ENCODE results near the gene LRRC45. TPM values are rescaled to one million over a fixed set of nuclear protein-coding genes. Genes with fewer than 3 reads are reported as not detected.

LRRC45 gene
- total RNA-seq, 3 donors from 2014 or later (not counting 1 experiment from before 2014, with no cell fraction given) = 15.9 to 21.6 (median 16.8) TPM

- Mint-ChIP-seq H3K27ac (no peak overlapping the region), H3K36me3 (no peaks in the 10 kb centered on the region), H3K4me1 (peaks cover 0 to 10% of the 10 kb centered on the region in 2 donors), H3K27me3 (ENCODE audit: low read depth in 2 of 2) (no peaks in the 10 kb centered on the region), H3K9me3 (no peaks in the 10 kb centered on the region), H3K4me3 (no peak overlapping the region)
- WGBS (ENCODE audit: insufficient coverage) = 91% methylated on average over 14 of the region's 14 CpGs
- no peaks in the 10 kb centered on the region for H3K36me3 ChIP-seq (ENCODE audit: control insufficient read depth, insufficient read depth, low read length)
- H3K27me3 ChIP-seq (ENCODE audit: control insufficient read depth, insufficient read depth, low read length) = no peaks in the 10 kb centered on the region
- TF ChIP-seq CTCF (IDR thresholded peaks at IDR 0.05) = no peak
- DNase-seq (no peak), ATAC-seq (no peak)
- intact Hi-C loops (cut with micrococcal nuclease) = no loop called here
- no peak overlapping the region for H3K4me3 ChIP-seq (ENCODE audit: low read length)
- H3K4me1 ChIP-seq (ENCODE audit: control insufficient read depth, insufficient read depth, low read length) = peaks cover 9% of the 10 kb centered on the region
- H3K27ac ChIP-seq (ENCODE audit: low read length) = no peak overlapping the region
- H3K9me3 ChIP-seq (ENCODE audit: control insufficient read depth, insufficient read depth, low read length) = no peaks in the 10 kb centered on the region
Observed at GRCh38 chr17:82045936-82046484, 22.9 kb downstream of the LRRC45 start.

GRCh38 chr17:82046903-82047302 lies 23.8 kb downstream of the LRRC45 start:
- Mint-ChIP-seq H3K9me3 (no peaks in the 10 kb centered on the region), H3K27ac (no peak overlapping the region), H3K4me1 (peaks cover 0 to 11% of the 10 kb centered on the region in 2 donors), H3K4me3 (no peak overlapping the region), H3K36me3 (no peaks in the 10 kb centered on the region), H3K27me3 (ENCODE audit: low read depth in 2 of 2) (no peaks in the 10 kb centered on the region)
- Histone ChIP-seq H3K27me3 (ENCODE audit: control insufficient read depth, insufficient read depth, low read length) (no peaks in the 10 kb centered on the region), H3K27ac (ENCODE audit: low read length) (no peak overlapping the region), H3K4me3 (ENCODE audit: low read length) (no peak overlapping the region), H3K9me3 (ENCODE audit: control insufficient read depth, insufficient read depth, low read length) (no peaks in the 10 kb centered on the region), H3K36me3 (ENCODE audit: control insufficient read depth, insufficient read depth, low read length) (no peaks in the 10 kb centered on the region), H3K4me1 (ENCODE audit: control insufficient read depth, insufficient read depth, low read length) (peaks cover 10% of the 10 kb centered on the region)
- no peak for DNase-seq
- 96% methylated on average over 21 of the region's 21 CpGs for WGBS (ENCODE audit: insufficient coverage)
- no peak for ATAC-seq
- intact Hi-C loops (cut with micrococcal nuclease) = no loop called here
- no peak for TF ChIP-seq CTCF (IDR thresholded peaks at IDR 0.05)

GRCh38 chr17:82047379-82047778 lies 24.3 kb downstream of the LRRC45 start:
- no peak overlapping the region for H3K27ac Mint-ChIP-seq
- Histone ChIP-seq H3K27ac (ENCODE audit: low read length) (no peak overlapping the region), H3K27me3 (ENCODE audit: control insufficient read depth, insufficient read depth, low read length) (no peaks in the 10 kb centered on the region), H3K4me3 (ENCODE audit: low read length) (no peak overlapping the region), H3K36me3 (ENCODE audit: control insufficient read depth, insufficient read depth, low read length) (no peaks in the 10 kb centered on the region), H3K4me1 (ENCODE audit: control insufficient read depth, insufficient read depth, low read length) (peaks cover 14% of the 10 kb centered on the region), H3K9me3 (ENCODE audit: control insufficient read depth, insufficient read depth, low read length) (no peaks in the 10 kb centered on the region)
- no peak for TF ChIP-seq CTCF (IDR thresholded peaks at IDR 0.05)
- DNase-seq (no peak), ATAC-seq (no peak)
- no peaks in the 10 kb centered on the region for H3K9me3 Mint-ChIP-seq
- H3K27me3 Mint-ChIP-seq (ENCODE audit: low read depth in 2 of 2) = no peaks in the 10 kb centered on the region
- intact Hi-C loops (cut with micrococcal nuclease) = no loop called here
- H3K36me3 Mint-ChIP-seq = no peaks in the 10 kb centered on the region
- no peak overlapping the region for H3K4me3 Mint-ChIP-seq
- peaks cover 0 to 11% of the 10 kb centered on the region in 2 donors for H3K4me1 Mint-ChIP-seq
- 92% methylated on average over 24 of the region's 24 CpGs for WGBS (ENCODE audit: insufficient coverage)

All from natural killer cell (primary cell).